SJCRH30 (cell line): ENCODE measurements around the gene DTX3. TPM values are rescaled to one million over a fixed set of nuclear protein-coding genes. Genes with fewer than 3 reads are reported as not detected.
A peak's percentile ranks its signal among the peaks of the same experiment; 100 is the strongest.
"Not testable (repeated sequence)": the region's sequence is repeated elsewhere in the genome, so short reads cannot be mapped to it uniquely, and the experiment has no call there.

Experiments
- DNase-seq, 2 experiments: peaks; one replicate each; pipeline ENCODE4 v3.0.0-alpha.2; 2015 to 2020
- H3K27ac ChIP-seq: fragments of 250-450 bp; sonication (Bioruptor Pico); 2 replicates; pipeline ENCODE4 v1.5.1; 2020; ENCODE audit warnings: mild to moderate bottlenecking, moderate library complexity
- H3K27me3 ChIP-seq: fragments of 250-450 bp; sonication (Bioruptor Pico); 2 replicates; pipeline ENCODE4 v1.5.1; 2020; ENCODE audit warnings: mild to moderate bottlenecking, moderate library complexity
- H3K36me3 ChIP-seq: fragments of 250-450 bp; sonication (Bioruptor Pico); 2 replicates; pipeline ENCODE4 v1.5.1; 2020; ENCODE audit warnings: mild to moderate bottlenecking, moderate library complexity
- H3K4me1 ChIP-seq: fragments of 250-450 bp; sonication (Bioruptor Pico); 2 replicates; pipeline ENCODE4 v1.5.1; 2020; ENCODE audit warnings: mild to moderate bottlenecking, moderate library complexity
- H3K4me3 ChIP-seq: fragments of 250-450 bp; sonication (Bioruptor Pico); 2 replicates; pipeline ENCODE4 v1.5.1; 2020; ENCODE audit warnings: mild to moderate bottlenecking, moderate library complexity
- H3K9me3 ChIP-seq: fragments of 250-450 bp; sonication (Bioruptor Pico); replicated peaks from 2 replicates; pipeline ENCODE4 v1.5.1; 2020; ENCODE audit warnings: mild to moderate bottlenecking, moderate library complexity
- total RNA-seq: library from RNA; depleted of rRNA; stranded (reverse); fragments of >200 nt; shearing (Covaris generic); gene quantifications from 2 replicates; pipeline ENCODE4 v1.2.3, GENCODE V29; 2014

Gene DTX3
- total RNA-seq, 1 experiment from 2014 or later: 192 TPM

GRCh38 chr12:57617942-57618341, 13.3 kb downstream of the DTX3 start:
- Histone ChIP-seq H3K4me1 (peaks cover 26% of the 10 kb centered on the region), H3K27me3 (no peaks in the 10 kb centered on the region), H3K27ac (no peak overlapping the region), H3K4me3 (no peak overlapping the region), H3K9me3 (no peaks in the 10 kb centered on the region), H3K36me3 (peaks cover 41% of the 10 kb centered on the region)
- DNase-seq: no peak

- not testable (repeated sequence) for H3K27me3 ChIP-seq, DNase-seq, H3K4me3 ChIP-seq, H3K27ac ChIP-seq, H3K9me3 ChIP-seq
- Histone ChIP-seq H3K4me1 (peaks cover 21% of the 10 kb centered on the region), H3K36me3 (peaks cover 41% of the 10 kb centered on the region)
Measured at GRCh38 chr12:57618431-57618830, 13.8 kb downstream of the DTX3 start.

- no peaks in the 10 kb centered on the region for H3K27me3 ChIP-seq
- peaks cover 41% of the 10 kb centered on the region for H3K36me3 ChIP-seq
- no peak overlapping the region for H3K4me3 ChIP-seq
- peak in 1 of 2 experiments; percentile 51 for DNase-seq
- H3K4me1 ChIP-seq: peaks cover 16% of the 10 kb centered on the region
- no peak overlapping the region for H3K27ac ChIP-seq
- no peaks in the 10 kb centered on the region for H3K9me3 ChIP-seq
Measured at GRCh38 chr12:57618966-57619433, 14.4 kb downstream of the DTX3 start.

DNA sequence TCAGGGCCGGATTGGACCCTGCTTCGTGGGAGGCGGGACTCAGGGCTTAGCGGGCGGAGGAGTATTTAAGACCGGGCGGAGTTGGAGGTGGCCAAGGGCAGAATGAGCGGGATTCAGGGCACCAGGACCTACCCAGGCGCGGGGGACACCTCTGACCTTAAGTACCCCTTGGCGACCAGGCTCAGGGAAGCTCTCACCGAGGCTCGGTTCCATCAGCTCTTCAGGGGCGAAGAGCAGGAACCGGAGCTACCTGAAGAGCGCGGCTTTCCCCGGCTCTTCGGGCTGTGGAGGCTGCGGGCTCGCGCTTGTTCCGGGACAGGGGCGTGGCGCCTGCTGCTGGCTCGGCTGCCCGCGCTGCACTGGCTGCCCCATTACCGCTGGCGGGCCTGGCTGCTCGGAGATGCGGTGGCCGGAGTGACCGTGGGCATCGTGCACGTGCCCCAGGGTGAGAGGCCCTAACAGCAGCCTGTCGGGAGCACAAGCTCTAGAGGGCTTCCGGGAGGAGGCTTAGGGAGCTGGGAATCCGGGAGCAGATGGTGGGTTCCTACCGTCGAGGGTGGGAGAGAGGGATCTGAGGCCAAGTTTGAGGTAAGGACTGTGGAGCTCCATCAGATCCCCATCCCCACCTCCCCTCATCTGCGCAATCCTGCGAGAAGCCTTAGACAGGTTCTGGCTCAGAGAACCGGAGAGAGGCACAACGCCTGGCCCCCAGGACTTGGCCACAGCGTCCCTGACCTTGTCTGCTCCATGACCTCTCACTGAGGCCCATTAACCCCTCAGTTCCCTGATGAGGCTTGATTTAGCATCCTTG, 15.0 kb downstream of the DTX3 start:
- H3K4me1 ChIP-seq: peaks cover 9% of the 10 kb centered on the region
- no peak overlapping the region for H3K4me3 ChIP-seq
- H3K9me3 ChIP-seq: no peaks in the 10 kb centered on the region
- DNase-seq: peak in 1 of 2 experiments; percentile 54
- no peak overlapping the region for H3K27ac ChIP-seq
- peaks cover 41% of the 10 kb centered on the region for H3K36me3 ChIP-seq
- no peaks in the 10 kb centered on the region for H3K27me3 ChIP-seq

- DNase-seq: no peak
- no peak overlapping the region for H3K27ac ChIP-seq
- H3K4me3 ChIP-seq: no peak overlapping the region
- H3K36me3 ChIP-seq: peaks cover 34% of the 10 kb centered on the region
- H3K27me3 ChIP-seq: no peaks in the 10 kb centered on the region
- H3K4me1 ChIP-seq: peaks cover 2% of the 10 kb centered on the region; the same call in 1 of the 2 replicates
- H3K9me3 ChIP-seq: no peaks in the 10 kb centered on the region
Measured at GRCh38 chr12:57620245-57620935, 15.8 kb downstream of the DTX3 start.

- no peak overlapping the region for H3K27ac ChIP-seq
- H3K4me1 ChIP-seq: no peaks in the 10 kb centered on the region
- no peak overlapping the region for H3K4me3 ChIP-seq
- H3K27me3 ChIP-seq: no peaks in the 10 kb centered on the region
- H3K36me3 ChIP-seq: peaks cover 31% of the 10 kb centered on the region
- no peaks in the 10 kb centered on the region for H3K9me3 ChIP-seq
- peak in 1 of 2 experiments; percentile 55 for DNase-seq
Measured at GRCh38 chr12:57620936-57621496, 16.4 kb downstream of the DTX3 start.

DNA sequence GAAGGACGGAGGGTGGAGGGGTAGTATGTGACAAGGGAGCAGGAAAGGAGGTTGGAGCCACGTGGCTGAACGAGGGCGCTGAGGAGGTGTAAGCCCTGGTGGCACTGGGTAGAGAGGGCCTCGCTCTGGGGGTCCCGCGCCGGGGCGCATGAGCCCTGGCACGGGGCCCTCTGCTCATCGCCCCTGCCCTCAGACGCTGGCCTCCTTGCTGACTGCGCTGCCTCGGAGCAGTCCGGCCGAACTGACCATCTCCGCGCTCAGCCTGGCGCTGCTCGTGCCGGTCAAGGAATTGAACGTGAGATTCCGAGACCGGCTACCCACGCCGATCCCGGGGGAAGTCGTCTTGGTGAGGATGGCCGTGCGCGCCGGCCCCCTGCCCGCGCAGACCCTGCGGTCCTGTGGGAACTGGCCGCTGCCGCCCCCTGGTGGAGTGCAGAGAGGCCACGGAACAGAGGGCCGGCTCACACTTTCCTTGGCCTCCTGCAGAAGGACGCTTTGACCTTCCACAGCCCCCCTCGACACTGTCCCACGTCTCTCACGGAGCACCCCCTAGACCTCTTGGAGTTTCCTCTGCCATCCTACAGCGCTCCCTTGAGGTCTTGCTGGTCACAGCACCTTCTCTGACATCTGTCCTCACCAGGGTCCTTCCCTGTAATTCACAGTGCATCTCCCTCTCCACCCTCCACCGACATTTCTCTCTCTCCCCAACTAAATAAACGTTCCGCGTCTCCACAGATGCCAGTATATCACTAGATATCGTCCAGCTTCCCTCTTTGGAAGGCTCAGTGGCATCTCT, 17.1 kb downstream of the DTX3 start:
- Histone ChIP-seq H3K36me3 (peaks cover 31% of the 10 kb centered on the region), H3K9me3 (no peaks in the 10 kb centered on the region), H3K4me1 (no peaks in the 10 kb centered on the region), H3K27me3 (no peaks in the 10 kb centered on the region), H3K27ac (no peak overlapping the region), H3K4me3 (no peak overlapping the region)
- peak; percentile 79 to 81 for DNase-seq

DNA sequence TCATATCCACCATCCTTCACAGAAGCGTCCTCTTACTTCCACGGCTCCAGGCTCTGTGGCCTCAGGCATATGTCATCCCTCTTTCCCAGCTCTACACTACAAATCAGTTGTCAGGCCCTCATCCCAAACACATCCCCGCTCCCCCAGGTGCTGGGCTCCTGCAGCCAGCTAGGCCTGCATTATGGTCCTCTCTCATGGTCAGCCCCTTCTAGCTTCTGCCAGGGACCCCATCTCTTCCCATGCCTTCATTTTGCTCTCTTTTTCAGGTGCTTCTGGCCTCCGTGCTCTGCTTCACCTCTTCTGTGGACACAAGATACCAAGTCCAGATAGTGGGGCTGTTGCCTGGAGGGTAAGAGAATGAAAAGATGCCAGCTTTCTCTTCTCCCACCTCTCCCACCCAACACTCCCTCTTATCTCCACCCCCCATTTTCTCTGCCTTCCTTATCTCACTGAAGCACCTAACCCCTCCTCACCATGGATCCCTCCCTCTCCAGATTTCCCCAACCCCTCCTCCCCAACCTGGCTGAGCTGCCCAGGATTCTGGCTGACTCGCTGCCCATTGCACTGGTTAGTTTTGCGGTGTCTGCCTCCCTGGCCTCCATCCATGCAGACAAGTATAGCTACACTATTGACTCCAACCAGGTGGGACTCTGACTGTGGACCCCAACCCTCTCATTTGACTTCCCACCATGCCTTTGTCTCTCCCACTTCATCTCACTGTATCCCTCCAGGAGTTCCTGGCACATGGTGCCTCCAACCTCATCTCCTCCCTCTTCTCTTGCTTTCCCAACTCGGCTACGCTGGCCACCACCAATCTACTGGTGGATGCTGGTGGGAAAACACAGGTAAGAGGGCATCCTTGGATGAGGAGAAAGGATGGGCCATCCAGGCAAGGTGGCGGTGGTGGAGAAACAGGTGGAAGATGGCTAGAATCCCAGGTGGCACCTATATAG, 17.9 kb downstream of the DTX3 start:
- Histone ChIP-seq H3K9me3 (no peaks in the 10 kb centered on the region), H3K36me3 (peaks cover 33% of the 10 kb centered on the region), H3K4me1 (no peaks in the 10 kb centered on the region), H3K4me3 (no peak overlapping the region), H3K27me3 (no peaks in the 10 kb centered on the region), H3K27ac (no peak overlapping the region)
- DNase-seq: no peak

DNA sequence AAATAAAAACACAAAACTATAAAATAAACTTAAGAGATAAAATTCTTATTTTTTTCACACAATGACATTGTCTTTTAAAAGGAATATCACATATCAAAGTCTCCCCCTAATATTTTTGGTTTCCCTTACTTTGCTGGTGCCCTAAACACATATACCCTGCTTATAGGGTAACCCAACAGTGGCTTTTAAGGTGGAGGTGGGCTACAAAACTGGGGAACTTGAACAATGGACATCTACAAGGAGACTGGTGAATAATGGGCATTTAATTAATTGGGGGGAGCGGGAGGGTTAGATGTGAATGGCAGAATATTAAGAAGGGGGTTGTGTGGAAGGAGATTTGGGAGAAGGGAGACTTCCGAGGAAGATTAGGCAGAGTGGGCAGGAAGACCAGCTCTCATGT, 18.8 kb downstream of the DTX3 start:
- DNase-seq: no peak
- H3K4me1 ChIP-seq: no peaks in the 10 kb centered on the region
- no peaks in the 10 kb centered on the region for H3K9me3 ChIP-seq
- peaks cover 35% of the 10 kb centered on the region for H3K36me3 ChIP-seq
- H3K27ac ChIP-seq: no peak overlapping the region
- no peak overlapping the region for H3K4me3 ChIP-seq
- no peaks in the 10 kb centered on the region for H3K27me3 ChIP-seq

GRCh38 chr12:57623811-57624390, 19.3 kb downstream of the DTX3 start:
- H3K4me1 ChIP-seq: no peaks in the 10 kb centered on the region
- no peak for DNase-seq
- no peak overlapping the region for H3K27ac ChIP-seq
- H3K36me3 ChIP-seq: peaks cover 38% of the 10 kb centered on the region
- no peak overlapping the region for H3K4me3 ChIP-seq
- no peaks in the 10 kb centered on the region for H3K9me3 ChIP-seq
- H3K27me3 ChIP-seq: no peaks in the 10 kb centered on the region

GRCh38 chr12:57624441-57625220, 20.0 kb downstream of the DTX3 start:
- no peak for DNase-seq
- H3K4me1 ChIP-seq: no peaks in the 10 kb centered on the region; the same call in 1 of the 2 replicates
- H3K9me3 ChIP-seq: no peaks in the 10 kb centered on the region
- H3K36me3 ChIP-seq: peaks cover 45% of the 10 kb centered on the region
- H3K27ac ChIP-seq: no peak overlapping the region
- H3K27me3 ChIP-seq: no peaks in the 10 kb centered on the region
- H3K4me3 ChIP-seq: no peak overlapping the region

DNA sequence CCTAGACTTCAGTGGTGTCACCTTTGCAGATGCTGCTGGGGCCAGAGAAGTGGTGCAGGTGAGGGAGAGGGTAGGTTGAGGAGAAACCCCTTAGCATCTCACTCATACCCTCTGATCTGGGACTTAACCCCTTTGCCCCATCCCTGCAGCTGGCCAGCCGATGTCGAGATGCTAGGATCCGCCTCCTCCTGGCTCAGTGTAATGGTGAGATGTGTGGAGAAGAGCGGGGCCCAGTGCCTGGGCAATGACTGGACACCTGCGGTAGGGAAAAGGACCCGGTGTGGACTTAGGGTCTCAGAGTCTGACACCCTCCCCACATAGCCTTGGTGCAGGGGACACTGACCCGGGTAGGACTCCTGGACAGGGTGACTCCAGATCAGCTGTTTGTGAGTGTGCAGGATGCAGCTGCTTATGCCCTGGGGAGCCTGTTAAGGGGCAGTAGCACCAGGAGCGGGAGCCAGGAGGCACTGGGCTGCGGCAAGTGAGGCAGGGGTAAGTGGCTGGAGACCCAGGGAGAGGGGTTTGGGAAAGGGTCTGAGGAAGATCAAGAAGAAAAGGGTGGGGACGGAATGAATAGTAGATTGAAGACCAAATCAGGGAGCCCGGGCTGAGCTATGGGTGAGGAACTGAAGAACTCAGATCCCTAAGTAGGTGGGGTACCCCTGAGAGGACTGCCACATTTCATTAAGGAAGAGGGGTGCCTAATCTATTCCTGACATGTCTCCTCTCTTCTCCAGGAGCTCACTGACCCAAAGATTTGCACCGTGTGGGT, 20.8 kb downstream of the DTX3 start:
- H3K27ac ChIP-seq: no peak overlapping the region
- H3K4me3 ChIP-seq: no peak overlapping the region
- peaks cover 4% of the 10 kb centered on the region; the same call in 1 of the 2 replicates for H3K4me1 ChIP-seq
- no peaks in the 10 kb centered on the region for H3K9me3 ChIP-seq
- DNase-seq: no peak
- H3K36me3 ChIP-seq: peaks cover 39% of the 10 kb centered on the region
- H3K27me3 ChIP-seq: no peaks in the 10 kb centered on the region
